SK-N-SH (cell line): ENCODE measurements around the gene COG4. TPM values are rescaled to one million over a fixed set of nuclear protein-coding genes. Genes with fewer than 3 reads are reported as not detected.

Experiments
- CTCF ChIA-PET: fragments of 300-600, 350-600 bp; formaldehyde crosslinking; extraction: SDS; loops from one replicate; lab custom pipeline; 2021; lab: Yijun Ruan, JAX
- POLR2A ChIA-PET: fragments of 350-600 bp; sonication (Branson Sonifier 250); formaldehyde crosslinking; extraction: SDS; loops from one replicate; lab custom pipeline; 2020; ENCODE audit warnings: antibody characterized with exemption, inconsistent platforms; lab: Yijun Ruan, JAX
- DNase-seq: peaks from one replicate; pipeline ENCODE4 v3.0.0; 2012
- H2AFZ ChIP-seq: fragments of 200-600 bp; sonication (generic); 2 replicates; pipeline ENCODE4 v1.8.1; 2016; ENCODE audit warnings: antibody characterized with exemption, mild to moderate bottlenecking, low read depth
- H3F3A ChIP-seq: fragments of 200-600 bp; sonication (generic); replicated peaks from 2 replicates; pipeline ENCODE3; 2016; ENCODE audit warnings: antibody characterized with exemption, mild to moderate bottlenecking; ENCODE audit not compliant: insufficient read depth
- H3K27ac ChIP-seq, 2 experiments: fragments of 200-500 bp in 1 of 2; fragments of 200-600 bp in 1 of 2; sonication (Bioruptor generic) in 1 of 2; sonication (generic), shearing (Covaris generic) in 1 of 2; 2 replicates each; pipeline versions ENCODE4 v1.5.1 to v1.6.1; 2014 to 2016; ENCODE audit warnings: low read depth in 2 of 2, inconsistent platforms in 1 of 2, low read length in 1 of 2, mild to moderate bottlenecking in 1 of 2, mixed read lengths in 1 of 2
- H3K27me3 ChIP-seq: fragments of 200-600 bp; sonication (generic), shearing (Covaris generic); 2 replicates; pipeline ENCODE4 v1.6.1; 2016; ENCODE audit warnings: mixed run types; ENCODE audit not compliant: insufficient read depth
- H3K36me3 ChIP-seq, 2 experiments: fragments of 200-500 bp in 1 of 2; fragments of 200-600 bp in 1 of 2; sonication (Bioruptor generic) in 1 of 2; sonication (generic) in 1 of 2; replicated peaks in 1 of 2; 2 replicates each; pipeline versions ENCODE3 to v1.5.1; 2014 to 2016; ENCODE audit warnings: low read length in 1 of 2, mild to moderate bottlenecking in 1 of 2; ENCODE audit not compliant: insufficient read depth in 2 of 2, control insufficient read depth in 1 of 2
- H3K4me1 ChIP-seq, 2 experiments: fragments of 200-500 bp in 1 of 2; fragments of 200-600 bp in 1 of 2; sonication (Bioruptor generic) in 1 of 2; sonication (generic), shearing (Covaris generic) in 1 of 2; 2 replicates each; pipeline versions ENCODE4 v1.5.1 to v1.6.1; 2014 to 2016; ENCODE audit warnings: low read depth in 1 of 2, low read length in 1 of 2, mixed run types in 1 of 2; ENCODE audit not compliant: insufficient read depth in 2 of 2, control insufficient read depth in 1 of 2
- H3K4me2 ChIP-seq: fragments of 200-600 bp; sonication (generic), shearing (Covaris generic); 2 replicates; pipeline ENCODE4 v1.6.1; 2017; ENCODE audit warnings: mixed run types
- H3K4me3 ChIP-seq, 2 experiments: fragments of 200-500 bp in 1 of 2; fragments of 200-600 bp in 1 of 2; sonication (Bioruptor generic) in 1 of 2; sonication (generic), shearing (Covaris generic) in 1 of 2; 2 replicates each; pipeline versions ENCODE4 v1.5.1 to v1.8.1; 2014 to 2016; ENCODE audit warnings: low read depth in 2 of 2, inconsistent platforms in 1 of 2, low read length in 1 of 2, mild to moderate bottlenecking in 1 of 2, mixed read lengths in 1 of 2, moderate library complexity in 1 of 2
- H3K79me2 ChIP-seq: fragments of 200-600 bp; sonication (generic); 2 replicates; pipeline ENCODE4 v1.8.1; 2017; ENCODE audit warnings: mild to moderate bottlenecking; ENCODE audit not compliant: insufficient read depth
- H3K9ac ChIP-seq: fragments of 200-600 bp; sonication (generic); 2 replicates; pipeline ENCODE4 v1.6.1; 2017; ENCODE audit warnings: mixed run types
- H3K9me2 ChIP-seq: fragments of 200-600 bp; sonication (generic); 2 replicates; pipeline ENCODE4 v1.6.1; 2017; ENCODE audit warnings: mixed run types
- H3K9me3 ChIP-seq: fragments of 200-600 bp; sonication (generic); 2 replicates; pipeline ENCODE4 v1.6.1; 2017; ENCODE audit warnings: mixed run types, mild to moderate bottlenecking, moderate library complexity
- H4K20me1 ChIP-seq: fragments of 200-600 bp; sonication (generic); 2 replicates; pipeline ENCODE4 v1.6.1; 2017; ENCODE audit warnings: mild to moderate bottlenecking, mixed run types; ENCODE audit not compliant: insufficient read depth
- EP300 ChIP-seq, 2 experiments: IDR thresholded peaks; 2 replicates each; pipeline versions ENCODE4 v1.4.0 to v1.6.1; 2012; ENCODE audit warnings: borderline replicate concordance in 1 of 2, low read depth in 1 of 2, low read length in 1 of 2
- EZH2phosphoT487 ChIP-seq: fragments of 200-600 bp; sonication (generic); IDR thresholded peaks from 2 replicates; pipeline ENCODE4 v1.6.1; 2017; ENCODE audit warnings: low read depth, mixed run types, mild to moderate bottlenecking, antibody characterized with exemption, moderate library complexity, borderline replicate concordance
- FOXJ3 ChIP-seq: sonication (generic); formaldehyde crosslinking; IDR thresholded peaks from 2 replicates; pipeline ENCODE4 v1.5.1; 2020; ENCODE audit warnings: mild to moderate bottlenecking, missing genetic modification reagents
- GABPA ChIP-seq: IDR thresholded peaks from 2 replicates; pipeline ENCODE4 v1.4.0; 2012; ENCODE audit warnings: low read depth, mild to moderate bottlenecking
- MXI1 ChIP-seq: IDR thresholded peaks from 2 replicates; pipeline ENCODE4 v1.6.1; 2012; ENCODE audit warnings: mild to moderate bottlenecking, low read depth, low read length, improper control_type of control experiment
- NFIC ChIP-seq: IDR thresholded peaks from 2 replicates; pipeline ENCODE4 v1.4.0; 2012; ENCODE audit warnings: borderline replicate concordance
- NRF1 ChIP-seq: IDR thresholded peaks from 2 replicates; pipeline ENCODE4 v1.6.1; 2012; ENCODE audit warnings: low read depth, mild to moderate bottlenecking, low read length
- POLR2AphosphoS5 ChIP-seq: IDR thresholded peaks from 2 replicates; pipeline ENCODE4 v1.6.1; 2012; ENCODE audit warnings: low read depth, low read length
- RAD21 ChIP-seq: IDR thresholded peaks from 2 replicates; pipeline ENCODE4 v1.6.1; 2012; ENCODE audit warnings: mild to moderate bottlenecking, low read length
- RCOR1 ChIP-seq: fragments of 150-350 bp; IDR thresholded peaks from 2 replicates; pipeline ENCODE4 v1.6.1; 2017; ENCODE audit warnings: antibody characterized with exemption, low read length
- RFX5 ChIP-seq: IDR thresholded peaks from 2 replicates; pipeline ENCODE4 v1.6.1; 2012; ENCODE audit warnings: mild to moderate bottlenecking, improper control_type of control experiment, low read length
- RXRA ChIP-seq: IDR thresholded peaks from 2 replicates; pipeline ENCODE4 v1.4.0; 2012; ENCODE audit warnings: low read depth, mild to moderate bottlenecking, borderline replicate concordance
- TAF1 ChIP-seq: IDR thresholded peaks from 2 replicates; pipeline ENCODE4 v1.6.1; 2012; ENCODE audit warnings: low read depth, mild to moderate bottlenecking, low read length, moderate library complexity, borderline replicate concordance
- TEAD4 ChIP-seq: IDR thresholded peaks from 2 replicates; pipeline ENCODE4 v1.4.0; 2012; ENCODE audit warnings: mild to moderate bottlenecking, borderline replicate concordance; ENCODE audit not compliant: insufficient read depth
- USF1 ChIP-seq: IDR thresholded peaks from 2 replicates; pipeline ENCODE4 v1.4.0; 2012; ENCODE audit warnings: low read depth, borderline replicate concordance
- YY1 ChIP-seq: IDR thresholded peaks from 2 replicates; pipeline ENCODE4 v1.4.0; 2012; ENCODE audit warnings: low read depth, mild to moderate bottlenecking
- ZBTB33 ChIP-seq: IDR thresholded peaks from 2 replicates; pipeline ENCODE4 v1.4.0; 2012; ENCODE audit warnings: low read depth, borderline replicate concordance
- WGBS: methylation state at CpG from one replicate; pipeline ENCODE4 v1.1.6; 2017; ENCODE audit warnings: low lambda C conversion rate; 5-methylcytosine and 5-hydroxymethylcytosine counted together
- polyA plus RNA-seq, 3 experiments: library from polyadenylated mRNA; depleted of rRNA; stranded (reverse); fragments of >200 nt; gene quantifications; 2 replicates each; pipeline ENCODE4 v1.2.3, GENCODE V29; 2012
- TF ChIP-seq, protein P1 (sequence below): fragments of 200-600 bp; sonication (generic); IDR thresholded peaks from 2 replicates; pipeline ENCODE4 v1.6.1; 2017; ENCODE audit warnings: antibody characterized with exemption, mild to moderate bottlenecking, moderate library complexity
- TF ChIP-seq, protein P2 (sequence below): IDR thresholded peaks from 2 replicates; pipeline ENCODE4; 2012
- TF ChIP-seq, protein P3 (sequence below): fragments of 150-350 bp; IDR thresholded peaks from 2 replicates; pipeline ENCODE4 v1.6.1; 2017; ENCODE audit warnings: antibody characterized with exemption, low read length, low read depth, borderline replicate concordance

COG4 gene
- polyA plus RNA-seq, 1 of the 3 experiments (the other 2 are of a cell fraction): 54.4 TPM

- Histone ChIP-seq H3K4me3 (no peak overlapping the region), H4K20me1 (no peaks in the 10 kb centered on the region), H3F3A (peaks cover 18% of the 10 kb centered on the region), H3K4me2 (no peak overlapping the region), H3K9me2 (no peaks in the 10 kb centered on the region), H3K27me3 (no peaks in the 10 kb centered on the region), H3K27ac (no peak overlapping the region), H3K4me1 (no peaks in the 10 kb centered on the region), H3K9ac (no peak overlapping the region), H3K79me2 (peaks cover 42% of the 10 kb centered on the region), H3K9me3 (no peaks in the 10 kb centered on the region), H2AFZ (no peak overlapping the region), H3K36me3 (peaks cover 84 to 98% of the 10 kb centered on the region in 2 experiments)
- ChIA-PET POLR2A (no interaction called here), CTCF (interaction anchor here (0.7 to 2.3 kb wide), 5 partner anchors 9 to 42 kb away, joined by 3 to 8 read pairs (median 5); no protein-coding TSS in a partner anchor)
- 90% methylated on average over 9 of the region's 9 CpGs for WGBS
- DNase-seq: no peak
- no peak for TF ChIP-seq ZBTB33
- no peak for TF ChIP-seq FOXJ3 (CRISPR knock-in tag)
- TF ChIP-seq TEAD4: no peak
- TF ChIP-seq MXI1: no peak
- TF ChIP-seq RXRA: no peak
Measured at GRCh38 chr16:70561623-70562022, 38.3 kb upstream of the COG4 start.

- H3F3A ChIP-seq: peaks cover 32% of the 10 kb centered on the region
- H3K9me3 ChIP-seq: no peaks in the 10 kb centered on the region
- H3K36me3 ChIP-seq: peaks cover 90 to 98% of the 10 kb centered on the region in 2 experiments
- peaks cover 68% of the 10 kb centered on the region for H3K79me2 ChIP-seq
- H3K27me3 ChIP-seq: no peaks in the 10 kb centered on the region
- H3K9me2 ChIP-seq: no peaks in the 10 kb centered on the region
- no peak overlapping the region for H3K9ac ChIP-seq
- H3K27ac ChIP-seq: no peak overlapping the region
- no peak overlapping the region for H3K4me3 ChIP-seq
- ChIA-PET CTCF (interaction anchor here (1.2 to 2.2 kb wide), 2 partner anchors 26 to 214 kb away, joined by 4 to 5 read pairs; no protein-coding TSS in a partner anchor), POLR2A (no interaction called here)
- no peak for TF ChIP-seq RCOR1
- TF ChIP-seq GABPA: no peak
- no peak for TF ChIP-seq POLR2AphosphoS5
- no peak for TF ChIP-seq USF1
- TF ChIP-seq, protein P1, sequence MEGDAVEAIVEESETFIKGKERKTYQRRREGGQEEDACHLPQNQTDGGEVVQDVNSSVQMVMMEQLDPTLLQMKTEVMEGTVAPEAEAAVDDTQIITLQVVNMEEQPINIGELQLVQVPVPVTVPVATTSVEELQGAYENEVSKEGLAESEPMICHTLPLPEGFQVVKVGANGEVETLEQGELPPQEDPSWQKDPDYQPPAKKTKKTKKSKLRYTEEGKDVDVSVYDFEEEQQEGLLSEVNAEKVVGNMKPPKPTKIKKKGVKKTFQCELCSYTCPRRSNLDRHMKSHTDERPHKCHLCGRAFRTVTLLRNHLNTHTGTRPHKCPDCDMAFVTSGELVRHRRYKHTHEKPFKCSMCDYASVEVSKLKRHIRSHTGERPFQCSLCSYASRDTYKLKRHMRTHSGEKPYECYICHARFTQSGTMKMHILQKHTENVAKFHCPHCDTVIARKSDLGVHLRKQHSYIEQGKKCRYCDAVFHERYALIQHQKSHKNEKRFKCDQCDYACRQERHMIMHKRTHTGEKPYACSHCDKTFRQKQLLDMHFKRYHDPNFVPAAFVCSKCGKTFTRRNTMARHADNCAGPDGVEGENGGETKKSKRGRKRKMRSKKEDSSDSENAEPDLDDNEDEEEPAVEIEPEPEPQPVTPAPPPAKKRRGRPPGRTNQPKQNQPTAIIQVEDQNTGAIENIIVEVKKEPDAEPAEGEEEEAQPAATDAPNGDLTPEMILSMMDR: no peak
- no peak for TF ChIP-seq NRF1
- no peak for TF ChIP-seq EZH2phosphoT487
- TF ChIP-seq RAD21: no peak
- TF ChIP-seq, protein P2, sequence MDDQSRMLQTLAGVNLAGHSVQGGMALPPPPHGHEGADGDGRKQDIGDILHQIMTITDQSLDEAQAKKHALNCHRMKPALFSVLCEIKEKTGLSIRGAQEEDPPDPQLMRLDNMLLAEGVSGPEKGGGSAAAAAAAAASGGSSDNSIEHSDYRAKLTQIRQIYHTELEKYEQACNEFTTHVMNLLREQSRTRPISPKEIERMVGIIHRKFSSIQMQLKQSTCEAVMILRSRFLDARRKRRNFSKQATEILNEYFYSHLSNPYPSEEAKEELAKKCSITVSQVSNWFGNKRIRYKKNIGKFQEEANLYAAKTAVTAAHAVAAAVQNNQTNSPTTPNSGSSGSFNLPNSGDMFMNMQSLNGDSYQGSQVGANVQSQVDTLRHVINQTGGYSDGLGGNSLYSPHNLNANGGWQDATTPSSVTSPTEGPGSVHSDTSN: no peak
- no peak for TF ChIP-seq TAF1
- no peak for TF ChIP-seq NFIC
- TF ChIP-seq RFX5: no peak
- TF ChIP-seq EP300 (IDR thresholded peaks at IDR 0.05; ENCODE audit: borderline replicate concordance in 1 of 2, low read depth in 1 of 2, low read length in 1 of 2): no peak
- TF ChIP-seq YY1: no peak
- TF ChIP-seq, protein P3, sequence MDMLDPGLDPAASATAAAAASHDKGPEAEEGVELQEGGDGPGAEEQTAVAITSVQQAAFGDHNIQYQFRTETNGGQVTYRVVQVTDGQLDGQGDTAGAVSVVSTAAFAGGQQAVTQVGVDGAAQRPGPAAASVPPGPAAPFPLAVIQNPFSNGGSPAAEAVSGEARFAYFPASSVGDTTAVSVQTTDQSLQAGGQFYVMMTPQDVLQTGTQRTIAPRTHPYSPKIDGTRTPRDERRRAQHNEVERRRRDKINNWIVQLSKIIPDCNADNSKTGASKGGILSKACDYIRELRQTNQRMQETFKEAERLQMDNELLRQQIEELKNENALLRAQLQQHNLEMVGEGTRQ: no peak
- no peak for TF ChIP-seq RXRA
- DNase-seq: no peak
- no peak overlapping the region for H2AFZ ChIP-seq
- peaks cover 26% of the 10 kb centered on the region for H4K20me1 ChIP-seq
- 100% methylated on average over 2 of the region's 3 CpGs for WGBS
- H3K4me1 ChIP-seq: no peaks in the 10 kb centered on the region
- H3K4me2 ChIP-seq: no peak overlapping the region
Measured at GRCh38 chr16:70556063-70556462, 32.7 kb upstream of the COG4 start.
